OCI-LY7 (cell line): Measurements from ENCODE around the gene TBX20. TPM values are rescaled to one million over a fixed set of nuclear protein-coding genes. Genes with fewer than 3 reads are reported as not detected.

Experiments
- BruUV-seq: library from RNA; stranded (reverse); fragments of 400-500 nt; replicated peaks from 2 replicates; lab custom pipeline; 2021; lab: Mats Ljungman, UMichigan
- CTCF ChIA-PET: fragments of 300-600 bp; sonication (Branson Sonifier 250); formaldehyde crosslinking; loops from one replicate; lab custom pipeline; 2022; ENCODE audit warnings: antibody characterized with exemption; ENCODE audit not compliant: unreplicated experiment; lab: Charles Lee
- POLR2A ChIA-PET: fragments of 300-600 bp; sonication (Branson Sonifier 250); formaldehyde crosslinking; loops from one replicate; lab custom pipeline; 2022; ENCODE audit warnings: antibody characterized with exemption; lab: Charles Lee
- DNase-seq: peaks from one replicate; pipeline ENCODE4 v3.0.0-alpha.2; 2015; ENCODE audit warnings: low spot score
- H2AFZ ChIP-seq: fragments of 200-600 bp; sonication (generic), shearing (Covaris generic); 2 replicates; pipeline ENCODE4 v1.6.1; 2014; ENCODE audit warnings: mild to moderate bottlenecking, antibody characterized with exemption, low read length, moderate library complexity
- H3K27ac ChIP-seq: fragments of 200-600 bp; sonication (generic); 2 replicates; pipeline ENCODE4 v1.5.1; 2014; ENCODE audit warnings: mixed run types, low read depth, mild to moderate bottlenecking, moderate library complexity, low read length, inconsistent platforms; ENCODE audit not compliant: poor library complexity, severe bottlenecking
- H3K36me3 ChIP-seq: fragments of 200-600 bp; sonication (generic); 2 replicates; pipeline ENCODE4 v1.6.1; 2014; ENCODE audit warnings: mild to moderate bottlenecking, antibody characterized with exemption, low read length, moderate library complexity, mixed read lengths; ENCODE audit not compliant: insufficient read depth
- H3K4me1 ChIP-seq: fragments of 200-600 bp; sonication (generic); 2 replicates; pipeline ENCODE4 v1.5.1; 2014; ENCODE audit warnings: mild to moderate bottlenecking, low read length; ENCODE audit not compliant: insufficient read depth, poor library complexity, severe bottlenecking
- H3K4me2 ChIP-seq: fragments of 200-600 bp; sonication (generic); 2 replicates; pipeline ENCODE4 v1.6.1; 2014; ENCODE audit warnings: mild to moderate bottlenecking, low read length
- H3K4me3 ChIP-seq: fragments of 200-600 bp; sonication (generic); 2 replicates; pipeline ENCODE4 v1.5.1; 2014; ENCODE audit warnings: mild to moderate bottlenecking, low read depth, low read length; ENCODE audit not compliant: poor library complexity, severe bottlenecking
- H3K79me2 ChIP-seq: fragments of 200-600 bp; sonication (generic); 2 replicates; pipeline ENCODE4 v1.6.1; 2016; ENCODE audit warnings: low read depth, mild to moderate bottlenecking, low read length, moderate library complexity, mixed read lengths; ENCODE audit not compliant: insufficient read depth
- H3K9me2 ChIP-seq: fragments of 200-600 bp; sonication (generic); 2 replicates; pipeline ENCODE4 v1.6.1; 2016; ENCODE audit warnings: mild to moderate bottlenecking, low read length, mixed read lengths; ENCODE audit not compliant: insufficient read depth
- H3K9me3 ChIP-seq: fragments of 200-600 bp; sonication (generic); 2 replicates; pipeline ENCODE4 v1.6.1; 2014; ENCODE audit warnings: mild to moderate bottlenecking, mixed run types, low read length, mixed read lengths
- H4K20me1 ChIP-seq: fragments of 200-600 bp; sonication (generic); 2 replicates; pipeline ENCODE4 v1.6.1; 2014; ENCODE audit warnings: mild to moderate bottlenecking, antibody characterized with exemption, low read length, moderate library complexity, mixed read lengths; ENCODE audit not compliant: insufficient read depth
- CTCF ChIP-seq: fragments of 200-600 bp; sonication (generic); conservative IDR thresholded peaks from 2 replicates; pipeline ENCODE4 v1.5.1; 2014; ENCODE audit warnings: mild to moderate bottlenecking, antibody characterized with exemption, low read length, moderate library complexity, mixed read lengths
- EZH2phosphoT487 ChIP-seq: fragments of 200-600 bp; sonication (generic); IDR thresholded peaks from 2 replicates; pipeline ENCODE4 v1.6.1; 2018; ENCODE audit warnings: low read depth, borderline replicate concordance, mild to moderate bottlenecking, mixed run types, antibody characterized with exemption, low read length, moderate library complexity, mixed read lengths
- intact Hi-C: fragments of 100-400 bp; cut with micrococcal nuclease; formaldehyde crosslinking; loops from one replicate; pipeline ENCODE4 v1.10.0; 2022; ENCODE audit not compliant: unreplicated experiment
- total RNA-seq, 2 experiments: library from RNA; depleted of rRNA in 1 of 2; stranded (reverse); fragments of >200 nt in 1 of 2; shearing (Covaris generic) in 1 of 2; gene quantifications; 2 replicates each; pipeline ENCODE4 v1.2.3, GENCODE V29; 2014 to 2022

TBX20 gene
- total RNA-seq, 2 experiments from 2014 or later: 2.6 to 6.0 TPM

DNA sequence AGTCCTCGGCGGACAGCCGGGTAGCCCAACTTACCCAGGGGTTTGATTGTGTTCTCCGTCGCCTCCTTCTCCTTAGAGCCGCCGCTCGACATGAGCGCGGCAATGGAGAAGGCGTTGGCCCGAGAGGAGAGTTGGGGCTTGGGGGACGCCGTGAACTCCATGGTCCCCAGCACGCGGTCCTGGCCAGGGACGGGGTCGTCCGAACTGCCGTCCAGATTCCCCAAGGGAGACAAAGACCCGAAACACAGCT, 515 bp downstream of the TBX20 start:
- H3K27ac ChIP-seq: no peak overlapping the region
- H3K4me2 ChIP-seq: peak overlapping the region; percentile 66
- H4K20me1 ChIP-seq: no peaks in the 10 kb centered on the region
- DNase-seq: peak; percentile 41
- peak overlapping the region; percentile 66 for H2AFZ ChIP-seq
- H3K79me2 ChIP-seq: peaks cover 9% of the 10 kb centered on the region; the same call in 1 of the 2 replicates
- no TSS peak for BruUV-seq
- CTCF ChIA-PET: no interaction called here
- no peaks in the 10 kb centered on the region for H3K9me2 ChIP-seq
- peaks cover 3% of the 10 kb centered on the region for H3K4me1 ChIP-seq
- H3K36me3 ChIP-seq: no peaks in the 10 kb centered on the region
- POLR2A ChIA-PET: interaction anchor here (0.6 to 0.8 kb wide), 2 partner anchors 12 kb away, joined by 3 to 5 read pairs; no protein-coding TSS in a partner anchor
- H3K4me3 ChIP-seq: peak overlapping the region; percentile 78
- H3K9me3 ChIP-seq: no peaks in the 10 kb centered on the region
- intact Hi-C loops: loop anchor here (5.0 kb wide), 1 partner anchor 216 kb away; the partner anchor contains the start of gene DPY19L1
- no peak for TF ChIP-seq EZH2phosphoT487
- TF ChIP-seq CTCF: no peak

DNA sequence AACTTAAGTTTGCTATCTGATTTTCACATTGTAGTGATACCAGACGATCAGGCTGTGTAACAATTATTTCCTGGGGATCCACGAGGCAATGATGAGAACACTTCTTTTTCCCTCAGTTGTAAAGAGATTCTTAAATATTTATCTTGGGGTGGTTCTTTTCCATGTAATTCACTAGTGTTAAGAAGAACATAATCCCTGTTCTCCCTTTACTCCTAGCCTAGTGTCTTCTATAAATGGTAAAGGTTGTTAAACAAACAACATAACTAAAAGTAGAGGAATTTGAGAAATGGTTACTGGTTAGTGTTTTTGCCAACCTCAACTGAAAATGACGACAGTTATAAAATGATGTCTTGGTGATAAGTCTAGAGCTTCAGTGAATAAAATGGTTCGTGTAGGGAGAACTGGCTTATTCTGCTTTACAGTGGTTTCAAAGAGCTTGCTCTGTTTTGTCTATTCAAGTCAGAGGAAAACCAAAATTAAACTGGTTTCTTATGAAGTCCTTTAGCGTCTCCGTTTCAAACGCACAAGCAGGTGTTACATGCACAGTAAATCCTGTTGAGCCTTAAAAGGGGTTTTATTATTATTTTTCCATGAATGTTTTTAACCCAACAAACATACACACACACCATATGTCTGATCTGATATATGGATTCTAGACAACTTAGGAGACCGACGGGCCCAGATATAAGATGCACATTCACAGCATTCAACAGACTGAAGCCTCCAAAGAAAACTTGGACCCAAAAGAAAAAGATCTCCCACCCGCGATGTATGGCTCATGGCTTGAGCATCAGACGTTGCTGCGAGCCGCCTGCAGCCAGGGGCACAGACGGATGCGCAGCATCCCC, 1.1 kb downstream of the TBX20 start:
- H3K4me3 ChIP-seq: peak overlapping the region; percentile 78
- CTCF ChIA-PET: no interaction called here

More for the DNA sequence above, 1.1 kb downstream of the TBX20 start:
- TF ChIP-seq EZH2phosphoT487: 0 out of 2 replicates have a peak, but pooled peaks have one; percentile 54
- TF ChIP-seq CTCF: no peak
- DNase-seq: no peak
- Histone ChIP-seq H3K4me2 (peak overlapping the region; percentile 66), H3K36me3 (no peaks in the 10 kb centered on the region), H3K9me2 (no peaks in the 10 kb centered on the region), H3K79me2 (peaks cover 9% of the 10 kb centered on the region; the same call in 1 of the 2 replicates), H3K27ac (no peak overlapping the region), H3K4me1 (peaks cover 3% of the 10 kb centered on the region), H2AFZ (peak overlapping the region; percentile 66), H3K9me3 (no peaks in the 10 kb centered on the region), H4K20me1 (no peaks in the 10 kb centered on the region)
- intact Hi-C loops: loop anchor here (5.0 kb wide), 1 partner anchor 216 kb away; the partner anchor contains the start of gene DPY19L1
- POLR2A ChIA-PET: interaction anchor here (0.6 to 0.8 kb wide), 2 partner anchors 11 to 12 kb away, joined by 3 to 5 read pairs; no protein-coding TSS in a partner anchor
- BruUV-seq: TSS peak; percentile 80
